ENCODE data around the gene SPTLC1.

DNA sequence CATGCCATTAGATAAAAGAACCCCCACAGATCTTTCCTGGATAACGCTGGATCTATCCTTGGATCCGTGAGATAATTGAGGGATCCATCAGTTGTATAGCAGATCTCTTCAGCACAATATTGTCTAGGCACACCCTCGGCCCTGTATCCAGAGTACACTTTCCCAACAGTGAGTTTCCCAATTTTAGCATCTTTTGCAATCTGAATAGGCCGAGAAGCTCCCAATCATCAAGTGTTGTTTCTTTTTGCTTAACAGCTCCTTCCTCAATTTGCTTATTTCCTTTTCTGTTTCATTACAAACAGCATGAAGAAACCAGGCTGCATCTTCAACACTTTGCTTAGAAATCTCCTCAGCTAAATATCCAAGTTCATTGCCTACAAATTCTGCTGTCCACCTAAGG lies 4.4 kb upstream of the SPTLC1 start:
- TF ChIP-seq, protein P1, sequence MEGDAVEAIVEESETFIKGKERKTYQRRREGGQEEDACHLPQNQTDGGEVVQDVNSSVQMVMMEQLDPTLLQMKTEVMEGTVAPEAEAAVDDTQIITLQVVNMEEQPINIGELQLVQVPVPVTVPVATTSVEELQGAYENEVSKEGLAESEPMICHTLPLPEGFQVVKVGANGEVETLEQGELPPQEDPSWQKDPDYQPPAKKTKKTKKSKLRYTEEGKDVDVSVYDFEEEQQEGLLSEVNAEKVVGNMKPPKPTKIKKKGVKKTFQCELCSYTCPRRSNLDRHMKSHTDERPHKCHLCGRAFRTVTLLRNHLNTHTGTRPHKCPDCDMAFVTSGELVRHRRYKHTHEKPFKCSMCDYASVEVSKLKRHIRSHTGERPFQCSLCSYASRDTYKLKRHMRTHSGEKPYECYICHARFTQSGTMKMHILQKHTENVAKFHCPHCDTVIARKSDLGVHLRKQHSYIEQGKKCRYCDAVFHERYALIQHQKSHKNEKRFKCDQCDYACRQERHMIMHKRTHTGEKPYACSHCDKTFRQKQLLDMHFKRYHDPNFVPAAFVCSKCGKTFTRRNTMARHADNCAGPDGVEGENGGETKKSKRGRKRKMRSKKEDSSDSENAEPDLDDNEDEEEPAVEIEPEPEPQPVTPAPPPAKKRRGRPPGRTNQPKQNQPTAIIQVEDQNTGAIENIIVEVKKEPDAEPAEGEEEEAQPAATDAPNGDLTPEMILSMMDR (conservative IDR thresholded peaks at IDR 0.05; ENCODE audit: low read depth, low read length), result no peak
- TF ChIP-seq EZH2 (IDR thresholded peaks at IDR 0.05; ENCODE audit: low read length, unreplicated experiment), result no peak
